NCI-H187 (cell line): Measurements from ENCODE around the gene ZBTB4.
"Not testable (repeated sequence)": the region's sequence is repeated elsewhere in the genome, so short reads cannot be mapped to it uniquely, and the experiment has no call there.

ENCODE experiments used
- DNase-seq, 2 experiments: peaks; one replicate each; lab custom pipeline; 2025; lab: John Stamatoyannopoulos, UW

Gene ZBTB4

GRCh38 chr17:7491583-7491982, 12.2 kb upstream of the ZBTB4 start:
- DNase-seq, result no peak

- DNase-seq, result no peak
Observed at GRCh38 chr17:7490144-7490543, 10.7 kb upstream of the ZBTB4 start.

GRCh38 chr17:7486181-7486580, 6.8 kb upstream of the ZBTB4 start:
- no peak for DNase-seq

- DNase-seq, result no peak
Observed at GRCh38 chr17:7484919-7485377, 5.5 kb upstream of the ZBTB4 start.

GRCh38 chr17:7484067-7484918, 4.9 kb upstream of the ZBTB4 start, which contains the start of gene POLR2A:
Gene POLR2A (plus strand): TSS chr17:7484366.
- DNase-seq, result peak; percentile 76 to 91

- peak; percentile 67 to 90 for DNase-seq
Observed at GRCh38 chr17:7483255-7484066, 4.0 kb upstream of the ZBTB4 start.

- DNase-seq, result not testable (repeated sequence)
Observed at GRCh38 chr17:7482742-7483088, 3.3 kb upstream of the ZBTB4 start.

GRCh38 chr17:7481842-7482741, 2.7 kb upstream of the ZBTB4 start:
- DNase-seq, result not testable (repeated sequence)

GRCh38 chr17:7481275-7481674, 1.8 kb upstream of the ZBTB4 start, which contains the start of gene SLC35G6:
Gene SLC35G6 (plus strand): TSS chr17:7481446. CDS start chr17:7481517, 71 bp downstream.
- DNase-seq, result not testable (repeated sequence)

- DNase-seq, result no peak
Observed at GRCh38 chr17:7480089-7480384, 606 bp upstream of the ZBTB4 start.

GRCh38 chr17:7478276-7479212, 887 bp downstream of the ZBTB4 start:
- no peak for DNase-seq

GRCh38 chr17:7477392-7478275, 1.8 kb downstream of the ZBTB4 start:
- no peak for DNase-seq

GRCh38 chr17:7476951-7477350, 2.5 kb downstream of the ZBTB4 start:
- DNase-seq, result no peak

- DNase-seq, result no peak
Observed at GRCh38 chr17:7476494-7476893, 2.9 kb downstream of the ZBTB4 start.

GRCh38 chr17:7475764-7476422, 3.5 kb downstream of the ZBTB4 start:
- DNase-seq, result no peak

GRCh38 chr17:7474767-7475166, 4.7 kb downstream of the ZBTB4 start:
- not testable (repeated sequence) for DNase-seq

GRCh38 chr17:7471729-7472128, 7.7 kb downstream of the ZBTB4 start:
- DNase-seq, result no peak

GRCh38 chr17:7470457-7470973, 8.9 kb downstream of the ZBTB4 start:
- not testable (repeated sequence) for DNase-seq

GRCh38 chr17:7469843-7470242, 9.6 kb downstream of the ZBTB4 start:
- not testable (repeated sequence) for DNase-seq
